Parathyroid adenoma (tissue), 2 donors: ENCODE measurements around the gene ITPR2.

Experiments
- H2AFZ ChIP-seq: fragments of 300-600 bp; sonication (generic); one replicate; pipeline ENCODE4 v1.7.0; 2017; ENCODE audit warnings: antibody characterized with exemption, mild to moderate bottlenecking
- H3K27ac ChIP-seq: fragments of 300-600 bp; sonication (generic); one replicate; pipeline ENCODE4 v1.7.0; 2017
- H3K27me3 ChIP-seq: fragments of 300-600 bp; sonication (generic); one replicate; pipeline ENCODE4 v1.7.0; 2017; ENCODE audit warnings: low read length; ENCODE audit not compliant: control insufficient read depth, insufficient read depth
- H3K36me3 ChIP-seq: fragments of 300-600 bp; sonication (generic); one replicate; pipeline ENCODE4 v1.7.0; 2017; ENCODE audit warnings: low read length; ENCODE audit not compliant: control insufficient read depth, insufficient read depth
- H3K4me1 ChIP-seq: fragments of 300-600 bp; sonication (generic); one replicate; pipeline ENCODE4 v1.7.0; 2017; ENCODE audit warnings: control low read depth
- H3K4me2 ChIP-seq: fragments of 300-600 bp; sonication (generic); one replicate; pipeline ENCODE4 v1.7.0; 2017; ENCODE audit warnings: low read length
- H3K4me3 ChIP-seq: fragments of 300-600 bp; sonication (generic); one replicate; pipeline ENCODE4 v1.7.0; 2017; ENCODE audit warnings: low read depth, low read length
- H3K79me2 ChIP-seq: fragments of 300-600 bp; sonication (generic); one replicate; pipeline ENCODE4 v1.7.0; 2017; ENCODE audit warnings: control low read depth
- H3K9ac ChIP-seq: fragments of 300-600 bp; sonication (generic); one replicate; pipeline ENCODE4 v1.7.0; 2017; ENCODE audit warnings: mild to moderate bottlenecking
- H3K9me3 ChIP-seq: fragments of 300-600 bp; sonication (generic); one replicate; pipeline ENCODE4 v1.7.0; 2017; ENCODE audit warnings: low read length; ENCODE audit not compliant: control insufficient read depth
- CTCF ChIP-seq: fragments of 300-600 bp; sonication (generic); IDR thresholded peaks from one replicate; pipeline ENCODE4 v1.7.0; 2017; ENCODE audit warnings: antibody characterized with exemption, mild to moderate bottlenecking
- donor health status: primary hyperparathyroidism.

The ITPR2 gene

GRCh38 chr12:26298785-26299621, 534.0 kb downstream of the ITPR2 start:
- no peak overlapping the region for H3K9ac ChIP-seq
- H3K79me2 ChIP-seq = no peaks in the 10 kb centered on the region
- H2AFZ ChIP-seq = no peak overlapping the region
- no peak overlapping the region for H3K4me2 ChIP-seq
- H3K27me3 ChIP-seq = no peaks in the 10 kb centered on the region
- no peak overlapping the region for H3K4me3 ChIP-seq
- H3K9me3 ChIP-seq = no peaks in the 10 kb centered on the region
- no peaks in the 10 kb centered on the region for H3K4me1 ChIP-seq
- no peak for TF ChIP-seq CTCF
- H3K36me3 ChIP-seq = no peaks in the 10 kb centered on the region
- H3K27ac ChIP-seq = no peak overlapping the region

- Histone ChIP-seq H3K27me3 (no peaks in the 10 kb centered on the region), H3K4me2 (no peak overlapping the region), H3K27ac (no peak overlapping the region), H3K9ac (no peak overlapping the region), H3K4me1 (no peaks in the 10 kb centered on the region), H3K36me3 (no peaks in the 10 kb centered on the region), H3K9me3 (no peaks in the 10 kb centered on the region), H3K79me2 (no peaks in the 10 kb centered on the region), H3K4me3 (no peak overlapping the region), H2AFZ (no peak overlapping the region)
- TF ChIP-seq CTCF = no peak
Measured at GRCh38 chr12:26297396-26298070, 535.5 kb downstream of the ITPR2 start.

- H3K4me3 ChIP-seq = no peak overlapping the region
- TF ChIP-seq CTCF = no peak
Measured at GRCh38 chr12:26295001-26295400, 538.0 kb downstream of the ITPR2 start.

GRCh38 chr12:26293612-26294011, 539.4 kb downstream of the ITPR2 start:
- Histone ChIP-seq H3K4me2 (no peak overlapping the region), H3K4me1 (no peaks in the 10 kb centered on the region), H3K27me3 (no peaks in the 10 kb centered on the region), H3K4me3 (no peak overlapping the region), H3K27ac (no peak overlapping the region), H2AFZ (no peak overlapping the region), H3K36me3 (no peaks in the 10 kb centered on the region), H3K9me3 (no peaks in the 10 kb centered on the region), H3K79me2 (no peaks in the 10 kb centered on the region), H3K9ac (no peak overlapping the region)
- no peak for TF ChIP-seq CTCF

More at GRCh38 chr12:26295001-26295400, 538.0 kb downstream of the ITPR2 start:
- Histone ChIP-seq H3K9me3 (no peaks in the 10 kb centered on the region), H3K27ac (no peak overlapping the region), H3K79me2 (no peaks in the 10 kb centered on the region), H3K36me3 (no peaks in the 10 kb centered on the region), H3K4me1 (no peaks in the 10 kb centered on the region), H3K9ac (no peak overlapping the region), H3K27me3 (no peaks in the 10 kb centered on the region), H2AFZ (no peak overlapping the region), H3K4me2 (no peak overlapping the region)
